ENCODE measurements around the gene ENOX1.

The ENOX1 gene

DNA sequence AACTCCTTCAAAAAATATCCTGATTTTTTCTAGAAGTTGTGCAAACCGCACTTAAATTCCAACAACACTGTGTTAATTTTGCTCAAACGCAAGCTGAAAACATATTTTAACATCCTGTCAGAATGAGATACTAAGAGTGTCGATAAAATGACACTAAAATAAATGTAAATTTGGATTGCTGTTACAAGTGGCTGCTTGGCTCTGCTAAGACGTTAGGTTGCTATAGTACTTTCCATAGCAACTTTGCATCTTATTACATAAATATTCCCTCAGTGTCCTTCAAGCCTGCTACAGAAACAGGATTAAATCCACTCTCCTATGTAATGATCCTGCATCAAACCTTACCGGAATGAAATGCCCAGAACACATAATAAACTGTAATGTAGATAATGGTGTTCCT lies 471.2 kb downstream of the ENOX1 start:
- Histone ChIP-seq H3K18ac (ENCODE audit: low read length) (no peak overlapping the region), H3K27me3 (ENCODE audit: insufficient read depth, low read length, poor library complexity) (no peaks in the 10 kb centered on the region), H2BK15ac (replicated peaks; ENCODE audit: low read depth) (no peak overlapping the region), H4K5ac (ENCODE audit: low read length) (no peak overlapping the region), H3K4me1 (ENCODE audit: control insufficient read depth, low read depth, low read length) (peaks cover 4% of the 10 kb centered on the region), H3K36me3 (ENCODE audit: control insufficient read depth, insufficient read depth, low read length) (no peaks in the 10 kb centered on the region), H3K4me3 (ENCODE audit: low read length) (no peak overlapping the region), H3K4me2 (ENCODE audit: low read length) (no peak overlapping the region), H3K79me1 (ENCODE audit: low read length) (no peaks in the 10 kb centered on the region), H3K9ac (ENCODE audit: low read length) (no peak overlapping the region), H4K8ac (ENCODE audit: low read depth, low read length) (no peak overlapping the region), H3K27ac (ENCODE audit: low read depth, low read length) (no peak overlapping the region), H2BK5ac (ENCODE audit: low read length) (no peak overlapping the region), H2BK120ac (ENCODE audit: low read depth, low read length) (no peak overlapping the region), H2AK5ac (ENCODE audit: low read length) (no peak overlapping the region), H3K4ac (ENCODE audit: low read depth, low read length) (no peak overlapping the region), H3K56ac (ENCODE audit: low read length) (no peak overlapping the region), H3K79me2 (ENCODE audit: control insufficient read depth, insufficient read depth, low read length) (no peaks in the 10 kb centered on the region), H3K23ac (ENCODE audit: low read length) (no peak overlapping the region)
- DNase-seq, result no peak
- WGBS (ENCODE audit: extremely low coverage, insufficient coverage, low lambda C conversion rate), result no CpG with 5 or more reads among the region's 5 CpGs

GRCh38 chr13:43309311-43309710 lies 477.5 kb downstream of the ENOX1 start:
- no CpG with 5 or more reads among the region's 4 CpGs for WGBS (ENCODE audit: extremely low coverage, insufficient coverage, low lambda C conversion rate)
- no peaks in the 10 kb centered on the region for H3K36me3 ChIP-seq (ENCODE audit: control insufficient read depth, insufficient read depth, low read length)
- no peak overlapping the region for H3K4me3 ChIP-seq (ENCODE audit: low read length)
- no peak overlapping the region for H3K23ac ChIP-seq (ENCODE audit: low read length)
- H3K79me2 ChIP-seq (ENCODE audit: control insufficient read depth, insufficient read depth, low read length), result no peaks in the 10 kb centered on the region
- H3K27ac ChIP-seq (ENCODE audit: low read depth, low read length), result no peak overlapping the region
- no peaks in the 10 kb centered on the region for H3K4me1 ChIP-seq (ENCODE audit: control insufficient read depth, low read depth, low read length)
- H3K9ac ChIP-seq (ENCODE audit: low read length), result no peak overlapping the region
- no peaks in the 10 kb centered on the region for H3K79me1 ChIP-seq (ENCODE audit: low read length)
- no peak overlapping the region for H3K4ac ChIP-seq (ENCODE audit: low read depth, low read length)
- H4K5ac ChIP-seq (ENCODE audit: low read length), result no peak overlapping the region
- no peak overlapping the region for H2AK5ac ChIP-seq (ENCODE audit: low read length)
- no peak overlapping the region for H3K56ac ChIP-seq (ENCODE audit: low read length)
- H4K8ac ChIP-seq (ENCODE audit: low read depth, low read length), result no peak overlapping the region
- DNase-seq, result no peak
- H2BK120ac ChIP-seq (ENCODE audit: low read depth, low read length), result no peak overlapping the region
- H2BK5ac ChIP-seq (ENCODE audit: low read length), result no peak overlapping the region
- no peaks in the 10 kb centered on the region for H3K27me3 ChIP-seq (ENCODE audit: insufficient read depth, low read length, poor library complexity)
- H2BK15ac ChIP-seq (replicated peaks; ENCODE audit: low read depth), result no peak overlapping the region
- no peak overlapping the region for H3K4me2 ChIP-seq (ENCODE audit: low read length)
- no peak overlapping the region for H3K18ac ChIP-seq (ENCODE audit: low read length)

DNA sequence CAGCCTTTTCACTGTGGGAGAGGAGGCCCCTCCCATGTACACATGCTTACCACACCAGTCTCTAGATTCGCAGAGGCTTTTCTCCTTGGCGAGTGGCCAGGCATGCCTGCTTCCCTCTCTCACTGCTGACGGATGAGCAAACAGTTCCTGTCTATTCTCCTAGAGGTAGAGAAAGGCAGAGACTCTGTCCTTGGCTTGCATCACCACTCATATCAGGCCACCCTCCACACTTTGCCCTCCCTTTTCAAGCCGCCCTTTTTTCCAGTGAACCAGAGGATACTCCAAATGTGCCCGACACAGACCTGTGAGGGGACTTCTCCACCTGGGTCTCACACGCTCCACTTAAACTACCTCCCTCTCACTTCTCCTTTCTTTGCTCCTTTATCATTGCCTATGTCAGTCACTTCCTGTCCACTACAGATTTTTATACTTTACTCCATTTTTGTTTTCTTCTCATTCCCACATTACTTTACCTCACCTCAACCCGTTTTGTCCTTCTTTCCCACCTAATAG lies 478.8 kb downstream of the ENOX1 start:
- 100% methylated on average over 1 of the region's 7 CpGs for WGBS (ENCODE audit: extremely low coverage, insufficient coverage, low lambda C conversion rate)
- no peak overlapping the region for H3K27ac ChIP-seq (ENCODE audit: low read depth, low read length)

GRCh38 chr13:43307221-43307920 lies 479.4 kb downstream of the ENOX1 start:
- H3K36me3 ChIP-seq (ENCODE audit: control insufficient read depth, insufficient read depth, low read length), result no peaks in the 10 kb centered on the region
- no peak overlapping the region for H3K56ac ChIP-seq (ENCODE audit: low read length)
- H3K9ac ChIP-seq (ENCODE audit: low read length), result no peak overlapping the region
- H2BK15ac ChIP-seq (replicated peaks; ENCODE audit: low read depth), result no peak overlapping the region
- H3K27ac ChIP-seq (ENCODE audit: low read depth, low read length), result no peak overlapping the region
- peak overlapping the region; percentile 1 for H3K23ac ChIP-seq (ENCODE audit: low read length)
- H3K4me3 ChIP-seq (ENCODE audit: low read length), result no peak overlapping the region
- H2BK5ac ChIP-seq (ENCODE audit: low read length), result no peak overlapping the region
- no CpG with 5 or more reads among the region's 6 CpGs for WGBS (ENCODE audit: extremely low coverage, insufficient coverage, low lambda C conversion rate)
- no peaks in the 10 kb centered on the region for H3K4me1 ChIP-seq (ENCODE audit: control insufficient read depth, low read depth, low read length)
- H4K5ac ChIP-seq (ENCODE audit: low read length), result no peak overlapping the region
- no peak overlapping the region for H2AK5ac ChIP-seq (ENCODE audit: low read length)
- no peak overlapping the region for H4K8ac ChIP-seq (ENCODE audit: low read depth, low read length)
- no peak overlapping the region for H3K18ac ChIP-seq (ENCODE audit: low read length)
- peak; percentile 33 for DNase-seq
- no peak overlapping the region for H3K4me2 ChIP-seq (ENCODE audit: low read length)
- H3K79me2 ChIP-seq (ENCODE audit: control insufficient read depth, insufficient read depth, low read length), result no peaks in the 10 kb centered on the region
- no peak overlapping the region for H2BK120ac ChIP-seq (ENCODE audit: low read depth, low read length)
- H3K4ac ChIP-seq (ENCODE audit: low read depth, low read length), result no peak overlapping the region
- no peaks in the 10 kb centered on the region for H3K79me1 ChIP-seq (ENCODE audit: low read length)
- no peaks in the 10 kb centered on the region for H3K27me3 ChIP-seq (ENCODE audit: insufficient read depth, low read length, poor library complexity)

More for the DNA sequence above, 478.8 kb downstream of the ENOX1 start:
- Histone ChIP-seq H4K5ac (ENCODE audit: low read length) (no peak overlapping the region), H3K4me3 (ENCODE audit: low read length) (no peak overlapping the region), H4K8ac (ENCODE audit: low read depth, low read length) (no peak overlapping the region), H2AK5ac (ENCODE audit: low read length) (no peak overlapping the region), H2BK15ac (replicated peaks; ENCODE audit: low read depth) (no peak overlapping the region), H3K56ac (ENCODE audit: low read length) (no peak overlapping the region), H3K36me3 (ENCODE audit: control insufficient read depth, insufficient read depth, low read length) (no peaks in the 10 kb centered on the region), H3K79me2 (ENCODE audit: control insufficient read depth, insufficient read depth, low read length) (no peaks in the 10 kb centered on the region), H3K4me2 (ENCODE audit: low read length) (no peak overlapping the region), H2BK5ac (ENCODE audit: low read length) (no peak overlapping the region), H3K9ac (ENCODE audit: low read length) (no peak overlapping the region), H2BK120ac (ENCODE audit: low read depth, low read length) (no peak overlapping the region), H3K23ac (ENCODE audit: low read length) (no peak overlapping the region), H3K4me1 (ENCODE audit: control insufficient read depth, low read depth, low read length) (no peaks in the 10 kb centered on the region), H3K4ac (ENCODE audit: low read depth, low read length) (no peak overlapping the region), H3K18ac (ENCODE audit: low read length) (no peak overlapping the region), H3K27me3 (ENCODE audit: insufficient read depth, low read length, poor library complexity) (no peaks in the 10 kb centered on the region), H3K79me1 (ENCODE audit: low read length) (no peaks in the 10 kb centered on the region)
- no peak for DNase-seq

DNA sequence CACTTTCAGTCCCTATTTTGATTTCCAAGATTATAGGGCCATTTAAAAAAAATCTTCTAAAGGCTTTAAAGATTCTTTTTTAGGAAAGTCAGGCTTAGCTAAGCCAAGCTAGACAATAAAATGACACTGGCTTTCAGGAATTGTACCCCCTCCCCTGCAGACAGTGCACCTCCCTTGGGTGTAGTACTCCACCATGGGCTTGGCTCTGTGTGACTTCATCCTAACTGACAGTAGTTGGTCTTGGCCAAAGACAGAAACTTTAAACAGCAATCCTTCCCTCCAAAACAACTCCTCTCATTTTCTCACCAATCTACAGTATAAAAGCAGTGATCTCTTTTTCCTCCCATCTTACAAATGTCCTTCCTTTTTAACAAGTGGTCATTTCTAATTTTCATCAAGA lies 480.4 kb downstream of the ENOX1 start:
- Histone ChIP-seq H3K18ac (ENCODE audit: low read length) (no peak overlapping the region), H3K4me1 (ENCODE audit: control insufficient read depth, low read depth, low read length) (no peaks in the 10 kb centered on the region), H3K27me3 (ENCODE audit: insufficient read depth, low read length, poor library complexity) (no peaks in the 10 kb centered on the region), H4K5ac (ENCODE audit: low read length) (no peak overlapping the region), H3K36me3 (ENCODE audit: control insufficient read depth, insufficient read depth, low read length) (no peaks in the 10 kb centered on the region), H4K8ac (ENCODE audit: low read depth, low read length) (no peak overlapping the region), H2BK15ac (replicated peaks; ENCODE audit: low read depth) (no peak overlapping the region), H3K4me2 (ENCODE audit: low read length) (no peak overlapping the region), H3K79me1 (ENCODE audit: low read length) (no peaks in the 10 kb centered on the region), H3K23ac (ENCODE audit: low read length) (no peak overlapping the region), H3K4ac (ENCODE audit: low read depth, low read length) (no peak overlapping the region), H2BK5ac (ENCODE audit: low read length) (no peak overlapping the region), H3K27ac (ENCODE audit: low read depth, low read length) (no peak overlapping the region), H2AK5ac (ENCODE audit: low read length) (no peak overlapping the region), H3K79me2 (ENCODE audit: control insufficient read depth, insufficient read depth, low read length) (no peaks in the 10 kb centered on the region), H2BK120ac (ENCODE audit: low read depth, low read length) (no peak overlapping the region), H3K56ac (ENCODE audit: low read length) (no peak overlapping the region), H3K9ac (ENCODE audit: low read length) (no peak overlapping the region), H3K4me3 (ENCODE audit: low read length) (no peak overlapping the region)
- DNase-seq, result no peak

DNA sequence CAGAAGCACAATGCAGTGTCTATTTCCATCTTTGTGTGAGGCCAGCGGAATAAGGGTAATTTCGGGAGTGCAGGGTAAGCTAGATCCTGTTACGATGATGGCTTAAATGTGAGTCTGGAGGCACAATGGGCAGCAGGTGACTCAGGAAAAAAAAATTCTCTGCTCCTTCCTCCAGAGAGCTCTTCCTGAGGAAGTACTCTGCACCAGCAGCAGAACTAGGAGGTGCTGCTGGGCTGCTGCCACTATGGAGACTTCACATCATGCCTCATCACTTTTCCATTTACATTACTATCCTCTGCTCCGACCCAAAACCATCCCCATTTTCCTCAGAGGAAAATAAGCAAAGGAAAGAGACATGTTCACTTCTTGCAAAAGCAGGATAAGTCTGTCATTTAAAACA lies 481.4 kb downstream of the ENOX1 start:
- WGBS (ENCODE audit: extremely low coverage, insufficient coverage, low lambda C conversion rate), result no CpG with 5 or more reads among the region's 4 CpGs
- Histone ChIP-seq H4K8ac (ENCODE audit: low read depth, low read length) (no peak overlapping the region), H2AK5ac (ENCODE audit: low read length) (no peak overlapping the region), H4K5ac (ENCODE audit: low read length) (no peak overlapping the region), H2BK5ac (ENCODE audit: low read length) (no peak overlapping the region), H3K27me3 (ENCODE audit: insufficient read depth, low read length, poor library complexity) (no peaks in the 10 kb centered on the region), H3K18ac (ENCODE audit: low read length) (no peak overlapping the region), H3K79me1 (ENCODE audit: low read length) (no peaks in the 10 kb centered on the region), H3K9ac (ENCODE audit: low read length) (no peak overlapping the region), H3K27ac (ENCODE audit: low read depth, low read length) (no peak overlapping the region), H2BK120ac (ENCODE audit: low read depth, low read length) (no peak overlapping the region), H3K4me3 (ENCODE audit: low read length) (no peak overlapping the region), H3K36me3 (ENCODE audit: control insufficient read depth, insufficient read depth, low read length) (no peaks in the 10 kb centered on the region), H3K23ac (ENCODE audit: low read length) (no peak overlapping the region), H3K4ac (ENCODE audit: low read depth, low read length) (no peak overlapping the region), H3K56ac (ENCODE audit: low read length) (no peak overlapping the region), H2BK15ac (replicated peaks; ENCODE audit: low read depth) (no peak overlapping the region), H3K79me2 (ENCODE audit: control insufficient read depth, insufficient read depth, low read length) (no peaks in the 10 kb centered on the region), H3K4me1 (ENCODE audit: control insufficient read depth, low read depth, low read length) (no peaks in the 10 kb centered on the region), H3K4me2 (ENCODE audit: low read length) (no peak overlapping the region)
- DNase-seq, result peak; percentile 22

All from mesendoderm (in vitro differentiated cells).